ENCODE data around the gene LIN7C. TPM values are rescaled to one million over a fixed set of nuclear protein-coding genes. Genes with fewer than 3 reads are reported as not detected.
A peak's percentile ranks its signal among the peaks of the same experiment; 100 is the strongest.

Gene LIN7C
- total RNA-seq, 1 donor from 2014 or later = 31.1 TPM

DNA sequence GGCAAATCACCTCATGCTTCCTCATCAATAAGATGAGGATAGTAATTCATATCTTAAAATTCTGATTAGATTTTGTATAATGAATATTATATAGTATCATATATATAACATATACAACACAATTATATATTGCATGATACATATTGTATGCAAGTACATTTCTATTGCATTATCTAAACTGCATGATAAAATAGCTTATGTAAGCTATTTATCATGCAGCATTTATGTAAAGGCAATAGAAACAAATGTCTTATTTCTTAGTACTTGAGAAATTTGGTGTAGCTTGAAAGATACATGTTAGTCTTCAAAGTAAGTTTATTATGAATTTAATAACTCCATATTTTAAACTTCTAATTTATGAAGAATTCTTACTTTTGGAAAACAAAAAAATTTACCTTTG, 5.5 kb downstream of the LIN7C start:
- Mint-ChIP-seq H3K4me1 (ENCODE audit: unreplicated experiment) (peaks cover 13% of the 10 kb centered on the region), H3K27me3 (no peaks in the 10 kb centered on the region), H3K36me3 (peaks cover 12% of the 10 kb centered on the region), H3K9me3 (no peaks in the 10 kb centered on the region), H3K27ac (no peak overlapping the region), H3K4me3 (no peak overlapping the region)
- TF ChIP-seq, protein P1, sequence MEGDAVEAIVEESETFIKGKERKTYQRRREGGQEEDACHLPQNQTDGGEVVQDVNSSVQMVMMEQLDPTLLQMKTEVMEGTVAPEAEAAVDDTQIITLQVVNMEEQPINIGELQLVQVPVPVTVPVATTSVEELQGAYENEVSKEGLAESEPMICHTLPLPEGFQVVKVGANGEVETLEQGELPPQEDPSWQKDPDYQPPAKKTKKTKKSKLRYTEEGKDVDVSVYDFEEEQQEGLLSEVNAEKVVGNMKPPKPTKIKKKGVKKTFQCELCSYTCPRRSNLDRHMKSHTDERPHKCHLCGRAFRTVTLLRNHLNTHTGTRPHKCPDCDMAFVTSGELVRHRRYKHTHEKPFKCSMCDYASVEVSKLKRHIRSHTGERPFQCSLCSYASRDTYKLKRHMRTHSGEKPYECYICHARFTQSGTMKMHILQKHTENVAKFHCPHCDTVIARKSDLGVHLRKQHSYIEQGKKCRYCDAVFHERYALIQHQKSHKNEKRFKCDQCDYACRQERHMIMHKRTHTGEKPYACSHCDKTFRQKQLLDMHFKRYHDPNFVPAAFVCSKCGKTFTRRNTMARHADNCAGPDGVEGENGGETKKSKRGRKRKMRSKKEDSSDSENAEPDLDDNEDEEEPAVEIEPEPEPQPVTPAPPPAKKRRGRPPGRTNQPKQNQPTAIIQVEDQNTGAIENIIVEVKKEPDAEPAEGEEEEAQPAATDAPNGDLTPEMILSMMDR (conservative IDR thresholded peaks at IDR 0.05) = no peak
- no peak for DNase-seq (ENCODE audit: extremely low spot score, unreplicated experiment)

DNA sequence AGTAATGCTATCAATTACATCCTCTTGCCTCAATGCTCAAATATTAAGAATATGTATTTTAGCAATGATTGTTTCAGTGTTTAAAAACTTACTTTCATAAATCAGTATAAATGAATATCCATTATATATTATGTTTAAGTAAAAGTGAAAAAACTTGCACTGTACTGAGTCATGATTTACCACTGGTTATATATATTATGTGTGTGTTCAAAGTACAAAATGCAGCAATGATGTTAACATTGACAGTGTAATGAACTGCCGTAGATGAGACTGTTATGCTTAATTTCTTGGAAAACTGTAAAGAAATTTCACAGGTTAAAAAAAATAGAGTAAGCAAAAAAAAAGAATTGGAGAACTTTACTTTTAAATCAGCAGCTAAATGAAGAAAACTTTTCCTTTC, 8.7 kb downstream of the LIN7C start:
- H3K4me3 Mint-ChIP-seq = no peak overlapping the region
- TF ChIP-seq, protein P1 (conservative IDR thresholded peaks at IDR 0.05) = no peak
- H3K9me3 Mint-ChIP-seq = no peaks in the 10 kb centered on the region
- no peak for DNase-seq (ENCODE audit: extremely low spot score, unreplicated experiment)
- H3K4me1 Mint-ChIP-seq (ENCODE audit: unreplicated experiment) = no peaks in the 10 kb centered on the region
- H3K36me3 Mint-ChIP-seq = peaks cover 12% of the 10 kb centered on the region
- no peak overlapping the region for H3K27ac Mint-ChIP-seq
- H3K27me3 Mint-ChIP-seq = no peaks in the 10 kb centered on the region

DNA sequence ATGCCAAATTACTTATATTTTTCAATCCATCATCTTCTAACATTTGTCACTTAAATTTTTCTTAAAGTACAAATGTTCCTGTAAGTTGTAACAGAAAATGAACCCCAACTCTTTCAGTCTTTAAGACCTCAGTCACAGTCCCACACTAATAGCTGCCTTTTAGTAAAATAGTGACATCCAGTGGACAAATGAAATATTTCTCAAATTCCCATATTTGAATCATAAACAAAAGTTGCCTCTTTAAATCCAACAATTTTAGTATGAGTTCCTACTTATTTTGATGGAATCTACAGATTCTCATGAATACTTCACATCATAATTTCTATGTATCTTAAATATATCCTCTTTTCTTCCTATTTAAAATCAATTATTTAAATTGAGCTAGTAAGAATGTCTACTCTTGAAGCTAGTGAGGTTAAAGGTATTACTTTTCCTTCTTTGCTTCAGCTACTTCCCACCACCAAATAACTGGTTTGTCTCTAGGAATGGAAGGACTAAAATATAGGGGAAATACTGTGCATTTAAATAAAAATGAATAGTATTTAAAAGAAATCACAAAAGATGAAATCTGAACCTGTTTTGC, 9.2 kb downstream of the LIN7C start:
- Mint-ChIP-seq H3K36me3 (peaks cover 12% of the 10 kb centered on the region), H3K4me1 (ENCODE audit: unreplicated experiment) (no peaks in the 10 kb centered on the region), H3K9me3 (no peaks in the 10 kb centered on the region), H3K27ac (no peak overlapping the region), H3K27me3 (no peaks in the 10 kb centered on the region), H3K4me3 (no peak overlapping the region)
- no peak for DNase-seq (ENCODE audit: extremely low spot score, unreplicated experiment)
- TF ChIP-seq, protein P1 (conservative IDR thresholded peaks at IDR 0.05) = peak; percentile 75

DNA sequence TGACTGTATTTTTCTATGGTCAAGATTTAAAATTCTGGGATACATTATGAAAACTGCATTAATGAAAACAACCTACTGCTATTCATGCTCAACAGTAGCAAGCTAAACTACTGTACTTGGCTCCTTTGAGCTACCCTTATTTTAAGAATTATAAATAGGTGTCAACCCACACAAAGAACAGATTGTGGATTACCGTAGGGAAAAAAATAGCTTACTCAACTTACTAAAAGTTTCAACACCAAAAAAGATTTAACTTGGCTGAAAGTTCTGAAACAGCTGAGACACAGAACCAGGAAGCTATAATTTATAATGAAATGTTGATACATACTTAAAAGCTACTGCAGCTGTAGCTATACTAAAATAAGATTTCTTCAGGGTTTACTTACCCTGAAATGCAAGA, 10.1 kb downstream of the LIN7C start:
- Mint-ChIP-seq H3K4me1 (ENCODE audit: unreplicated experiment) (no peaks in the 10 kb centered on the region), H3K4me3 (no peak overlapping the region), H3K27ac (no peak overlapping the region), H3K9me3 (no peaks in the 10 kb centered on the region), H3K27me3 (no peaks in the 10 kb centered on the region), H3K36me3 (peaks cover 18% of the 10 kb centered on the region)
- DNase-seq (ENCODE audit: extremely low spot score, unreplicated experiment) = no peak
- TF ChIP-seq, protein P1 (conservative IDR thresholded peaks at IDR 0.05) = no peak

DNA sequence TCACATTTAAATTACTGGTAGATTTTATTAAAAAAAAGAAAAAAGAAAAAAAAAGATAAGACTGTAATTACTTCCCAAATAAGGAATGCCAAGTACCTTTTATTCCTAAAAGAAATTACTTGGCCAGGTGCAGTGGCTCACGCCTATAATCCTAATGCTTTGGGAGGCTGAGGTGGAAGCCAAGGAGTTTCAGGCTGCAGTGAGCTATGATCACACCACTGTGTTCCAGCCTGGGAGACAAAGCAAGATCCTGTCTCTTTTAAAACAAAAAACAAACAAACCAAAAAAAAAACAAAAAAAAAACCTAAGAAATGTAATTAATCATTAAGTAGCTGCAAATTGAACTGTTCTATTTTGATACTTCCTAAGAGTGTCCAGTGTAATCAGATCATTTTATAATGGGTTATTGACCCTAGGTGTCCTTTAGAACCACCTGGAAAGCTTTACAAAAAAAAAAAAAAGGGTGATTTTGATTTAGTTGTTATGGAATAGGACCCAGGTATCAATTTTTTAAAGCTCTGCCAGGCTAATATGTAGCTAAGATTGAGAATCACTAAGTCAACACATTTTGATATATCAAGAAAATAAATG, 10.8 kb downstream of the LIN7C start:
- H3K27ac Mint-ChIP-seq = no peak overlapping the region
- no peak overlapping the region for H3K4me3 Mint-ChIP-seq
- H3K36me3 Mint-ChIP-seq = peaks cover 21% of the 10 kb centered on the region
- TF ChIP-seq, protein P1 (conservative IDR thresholded peaks at IDR 0.05) = no peak
- H3K4me1 Mint-ChIP-seq (ENCODE audit: unreplicated experiment) = no peaks in the 10 kb centered on the region
- no peak for DNase-seq (ENCODE audit: extremely low spot score, unreplicated experiment)
- no peaks in the 10 kb centered on the region for H3K9me3 Mint-ChIP-seq
- H3K27me3 Mint-ChIP-seq = no peaks in the 10 kb centered on the region

Data from type B pancreatic cell (in vitro differentiated cells).